GM12891 (cell line): Measurements from ENCODE around the gene ITGA1.

Experiments
- PAX5 ChIP-seq: IDR thresholded peaks from 2 replicates; pipeline ENCODE4 v1.6.1; 2011; ENCODE audit warnings: low read length, moderate library complexity, mild to moderate bottlenecking; ENCODE audit not compliant: insufficient read depth, severe bottlenecking
- POLR2A ChIP-seq: IDR thresholded peaks from 2 replicates; pipeline ENCODE4 v1.6.1; 2011; ENCODE audit warnings: low read depth, low read length, control low read depth
- POLR2AphosphoS5 ChIP-seq: IDR thresholded peaks from 2 replicates; pipeline ENCODE4 v1.6.1; 2011; ENCODE audit warnings: low read depth, low read length, control low read depth
- TAF1 ChIP-seq: IDR thresholded peaks from 2 replicates; pipeline ENCODE4 v1.6.1; 2011; ENCODE audit warnings: low read depth, low read length, control low read depth

- TF ChIP-seq POLR2A: no peak
- TF ChIP-seq PAX5: no peak
- no peak for TF ChIP-seq POLR2AphosphoS5
- TF ChIP-seq TAF1: no peak
Observed at GRCh38 chr5:52846182-52846842, 58.6 kb downstream of the ITGA1 start.
